H9 (cell line): ENCODE measurements around the gene DIP2A. TPM values are rescaled to one million over a fixed set of nuclear protein-coding genes. Genes with fewer than 3 reads are reported as not detected.

Experiments used
- DNase-seq: peaks from one replicate; pipeline ENCODE4 v3.0.0-alpha.2; 2017
- H2AFZ ChIP-seq: one replicate; pipeline ENCODE4 v1.6.1; 2013; ENCODE audit warnings: mild to moderate bottlenecking, low read length, control low read depth, moderate library complexity
- H2AK5ac ChIP-seq: 2 replicates; pipeline ENCODE4 v1.6.1; 2013; ENCODE audit warnings: low read length, control low read depth, mixed read lengths; ENCODE audit not compliant: insufficient read length
- H2BK120ac ChIP-seq: one replicate; pipeline ENCODE4 v1.6.1; 2013; ENCODE audit warnings: low read depth, mild to moderate bottlenecking, low read length, control low read depth, inconsistent platforms; ENCODE audit not compliant: poor library complexity, severe bottlenecking
- H2BK12ac ChIP-seq: 2 replicates; pipeline ENCODE4 v1.6.1; 2013; ENCODE audit warnings: low read length, control low read depth, mixed read lengths, low read depth; ENCODE audit not compliant: insufficient read length
- H2BK15ac ChIP-seq: 2 replicates; pipeline ENCODE4 v1.6.1; 2013; ENCODE audit warnings: low read depth, low read length, control low read depth
- H2BK20ac ChIP-seq: one replicate; pipeline ENCODE4 v1.6.1; 2013; ENCODE audit warnings: low read depth, mild to moderate bottlenecking, low read length, control low read depth, inconsistent platforms; ENCODE audit not compliant: poor library complexity, severe bottlenecking
- H2BK5ac ChIP-seq: 2 replicates; pipeline ENCODE4 v1.6.1; 2013; ENCODE audit warnings: low read length, control low read depth, mixed read lengths; ENCODE audit not compliant: insufficient read length
- H3K14ac ChIP-seq: 2 replicates; pipeline ENCODE4 v1.6.1; 2013; ENCODE audit warnings: low read length, control low read depth; ENCODE audit not compliant: insufficient read depth
- H3K18ac ChIP-seq: 2 replicates; pipeline ENCODE4 v1.6.1; 2013; ENCODE audit warnings: low read depth, mild to moderate bottlenecking, mixed read lengths, low read length, control low read depth; ENCODE audit not compliant: insufficient read length
- H3K23ac ChIP-seq: 2 replicates; pipeline ENCODE4 v1.6.1; 2013; ENCODE audit warnings: low read length, control low read depth, mixed read lengths, low read depth; ENCODE audit not compliant: insufficient read length
- H3K23me2 ChIP-seq: 2 replicates; pipeline ENCODE4 v1.6.1; 2013; ENCODE audit warnings: low read depth, mild to moderate bottlenecking, mixed read lengths, low read length, control low read depth; ENCODE audit not compliant: insufficient read length, poor library complexity, severe bottlenecking
- H3K27ac ChIP-seq: 2 replicates; pipeline ENCODE4 v1.5.1; 2013; ENCODE audit warnings: low read length, control low read depth, mixed read lengths, low read depth; ENCODE audit not compliant: insufficient read length
- H3K27me3 ChIP-seq: 2 replicates; pipeline ENCODE4 v1.6.1; 2013; ENCODE audit warnings: low read length, control low read depth, inconsistent platforms; ENCODE audit not compliant: insufficient read depth
- H3K4ac ChIP-seq: 2 replicates; pipeline ENCODE4 v1.6.1; 2013; ENCODE audit warnings: low read depth, mild to moderate bottlenecking, control low read depth, inconsistent platforms, low read length, moderate library complexity
- H3K4me1 ChIP-seq: 2 replicates; pipeline ENCODE4 v1.6.1; 2013; ENCODE audit warnings: low read length, control low read depth, inconsistent platforms; ENCODE audit not compliant: insufficient read depth
- H3K4me2 ChIP-seq: 2 replicates; pipeline ENCODE4 v1.6.1; 2013; ENCODE audit warnings: low read length, control low read depth, mixed read lengths; ENCODE audit not compliant: insufficient read length, insufficient read depth
- H3K56ac ChIP-seq: 2 replicates; pipeline ENCODE4 v1.6.1; 2013; ENCODE audit warnings: low read depth, mild to moderate bottlenecking, mixed read lengths, low read length, control low read depth; ENCODE audit not compliant: insufficient read length
- H3K79me1 ChIP-seq: 2 replicates; pipeline ENCODE4 v1.6.1; 2013; ENCODE audit warnings: low read depth, mild to moderate bottlenecking, moderate library complexity, low read length, control low read depth, inconsistent platforms; ENCODE audit not compliant: insufficient read depth, poor library complexity, severe bottlenecking
- H3K79me2 ChIP-seq: 2 replicates; pipeline ENCODE4 v1.6.1; 2013; ENCODE audit warnings: low read length, control low read depth, inconsistent platforms; ENCODE audit not compliant: insufficient read depth
- H3K9ac ChIP-seq: 2 replicates; pipeline ENCODE4 v1.6.1; 2013; ENCODE audit warnings: low read length, control low read depth, mixed read lengths; ENCODE audit not compliant: insufficient read length; ENCODE audit errors: extremely low read depth
- H3K9me3 ChIP-seq: one replicate; pipeline ENCODE4 v1.6.1; 2013; ENCODE audit warnings: low read depth, low read length, inconsistent platforms; ENCODE audit not compliant: control insufficient read depth
- H3T11ph ChIP-seq: one replicate; pipeline ENCODE4 v1.6.1; 2013; ENCODE audit warnings: mild to moderate bottlenecking, low read length, control low read depth, inconsistent platforms
- H4K20me1 ChIP-seq: one replicate; pipeline ENCODE4 v1.6.1; 2013; ENCODE audit not compliant: control insufficient read depth, insufficient read length, insufficient read depth
- H4K5ac ChIP-seq: 2 replicates; pipeline ENCODE4 v1.6.1; 2013; ENCODE audit warnings: low read depth, mild to moderate bottlenecking, mixed read lengths, low read length, control low read depth; ENCODE audit not compliant: insufficient read length
- H4K8ac ChIP-seq: replicated peaks from 2 replicates; pipeline ENCODE4 v1.6.1; 2013; ENCODE audit warnings: low read length, control low read depth, mixed read lengths, low read depth; ENCODE audit not compliant: insufficient read length
- H4K91ac ChIP-seq: 2 replicates; pipeline ENCODE4 v1.6.1; 2013; ENCODE audit warnings: low read depth, mild to moderate bottlenecking, moderate library complexity, mixed read lengths, low read length, control low read depth; ENCODE audit not compliant: insufficient read length
- H3K27ac Mint-ChIP-seq, 3 experiments: 2 replicates in 2 of 3; 3 replicates in 1 of 3; pipeline ENCODE4 v1.8.0; 2020 to 2021; ENCODE audit warnings: mixed read lengths in 3 of 3, mild to moderate bottlenecking in 1 of 3, moderate library complexity in 1 of 3
- H3K27me3 Mint-ChIP-seq: 2 replicates; pipeline ENCODE4 v1.8.0; 2021; ENCODE audit warnings: low read depth, mild to moderate bottlenecking, moderate library complexity, mixed read lengths
- H3K36me3 Mint-ChIP-seq, 3 experiments: 2 replicates in 2 of 3; 3 replicates in 1 of 3; pipeline ENCODE4 v1.8.0; 2020 to 2021; ENCODE audit warnings: low read depth in 3 of 3, mixed read lengths in 3 of 3; ENCODE audit not compliant: insufficient read depth in 1 of 3
- H3K4me1 Mint-ChIP-seq, 2 experiments: 2 replicates each; pipeline ENCODE4 v1.8.0; 2020; ENCODE audit warnings: mixed read lengths in 2 of 2
- H3K4me3 Mint-ChIP-seq, 2 experiments: 2 replicates in 1 of 2; 3 replicates in 1 of 2; pipeline ENCODE4 v1.8.0; 2020 to 2021; ENCODE audit warnings: mild to moderate bottlenecking in 2 of 2, mixed read lengths in 2 of 2, moderate library complexity in 1 of 2
- H3K9me3 Mint-ChIP-seq, 2 experiments: 2 replicates in 1 of 2; 3 replicates in 1 of 2; pipeline ENCODE4 v1.8.0; 2020; ENCODE audit warnings: mild to moderate bottlenecking in 2 of 2, mixed read lengths in 2 of 2, moderate library complexity in 1 of 2
- CTCF ChIP-seq: fragments of 200-600 bp; sonication (generic); conservative IDR thresholded peaks from 3 replicates; pipeline ENCODE4 v1.8.0; 2021; ENCODE audit warnings: antibody characterized with exemption, mild to moderate bottlenecking
- WGBS: extraction: QIAGEN DNeasy Blood & Tissue Kit; methylation state at CpG from one replicate; pipeline ENCODE4 v1.1.7; 2013; ENCODE audit warnings: missing lambda C conversion rate, low lambda C conversion rate, mixed read lengths; ENCODE audit not compliant: insufficient read length; ENCODE audit errors: extremely low coverage; 5-methylcytosine and 5-hydroxymethylcytosine counted together
- total RNA-seq: library from RNA; stranded (reverse); gene quantifications from 2 replicates; pipeline ENCODE4 v1.2.1, GENCODE V29; 2021

The DIP2A gene
- total RNA-seq, 1 experiment from 2014 or later: 25.2 TPM

DNA sequence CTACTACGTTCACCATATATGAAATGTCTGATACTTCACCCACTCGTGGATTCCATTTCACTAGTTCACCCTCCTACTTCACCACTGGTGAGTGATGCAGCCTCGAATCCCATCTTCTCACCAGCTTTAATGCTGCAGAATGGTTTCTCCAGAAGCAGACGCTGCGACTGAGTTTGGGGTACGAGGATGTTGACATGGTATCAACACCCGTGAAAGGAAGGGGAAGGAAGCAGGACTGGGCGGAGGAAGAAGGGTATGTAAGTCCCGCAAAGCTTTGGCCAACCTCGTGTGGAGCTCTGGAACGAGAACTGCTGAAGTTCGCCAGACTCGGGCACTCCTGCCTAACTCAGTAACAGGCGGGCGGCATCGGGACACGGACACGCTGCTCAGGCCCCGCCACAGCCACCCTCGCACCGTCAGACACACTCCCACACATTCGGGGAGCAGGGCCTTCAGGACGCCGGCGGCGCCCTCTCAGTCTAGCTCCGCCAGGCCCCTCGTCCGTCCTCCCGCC is 833 bp upstream of the DIP2A start:
- H3K79me1 ChIP-seq: no peaks in the 10 kb centered on the region
- H3K4me3 Mint-ChIP-seq: peak overlapping the region; percentile 85 to 95
- H4K91ac ChIP-seq: no peak overlapping the region
- no peak overlapping the region for H2BK20ac ChIP-seq
- H3K9me3 Mint-ChIP-seq: no peaks in the 10 kb centered on the region; a peak in 1 of 5 replicates
- H2BK5ac ChIP-seq: no peak overlapping the region
- H3K36me3 Mint-ChIP-seq: peaks cover under 1 to 25% (median 22%) of the 10 kb centered on the region in 3 experiments; a peak in 6 of 7 replicates
- no peaks in the 10 kb centered on the region for H3K27me3 Mint-ChIP-seq
- no peak overlapping the region for H2BK120ac ChIP-seq
- H3K4me1 Mint-ChIP-seq: peaks cover 11 to 21% of the 10 kb centered on the region in 2 experiments
- H3K14ac ChIP-seq: peak overlapping the region; percentile 90
- peak overlapping the region; percentile 52 for H3K27ac ChIP-seq
- no peak overlapping the region for H3K23ac ChIP-seq
- H3K9me3 ChIP-seq: no peaks in the 10 kb centered on the region
- no peaks in the 10 kb centered on the region; the same call in 1 of the 2 replicates for H3K79me2 ChIP-seq
- H3K9ac ChIP-seq: peak overlapping the region; percentile 86
- H4K20me1 ChIP-seq: no peaks in the 10 kb centered on the region
- no peak overlapping the region for H4K8ac ChIP-seq
- H2AK5ac ChIP-seq: no peak overlapping the region
- no peak overlapping the region for H4K5ac ChIP-seq
- no peak for TF ChIP-seq CTCF
- H3K27me3 ChIP-seq: no peaks in the 10 kb centered on the region
- H2BK12ac ChIP-seq: no peak overlapping the region
- H2AFZ ChIP-seq: no peak overlapping the region
- no CpG with 5 or more reads among the region's 30 CpGs for WGBS
- H3K4ac ChIP-seq: no peak overlapping the region
- H3K4me1 ChIP-seq: no peaks in the 10 kb centered on the region
- H2BK15ac ChIP-seq: no peak overlapping the region
- no peak overlapping the region for H3K56ac ChIP-seq
- H3K4me2 ChIP-seq: peak overlapping the region; percentile 98
- peak overlapping the region; percentile 95 to 97 (median 95) for H3K27ac Mint-ChIP-seq
- peak overlapping the region; percentile 58 for H3K18ac ChIP-seq
- H3K23me2 ChIP-seq: peaks cover 8% of the 10 kb centered on the region
- DNase-seq: peak; percentile 37
- H3T11ph ChIP-seq: no peak overlapping the region
